ENCODE results near the gene SYNJ2BP.

Gene SYNJ2BP

DNA sequence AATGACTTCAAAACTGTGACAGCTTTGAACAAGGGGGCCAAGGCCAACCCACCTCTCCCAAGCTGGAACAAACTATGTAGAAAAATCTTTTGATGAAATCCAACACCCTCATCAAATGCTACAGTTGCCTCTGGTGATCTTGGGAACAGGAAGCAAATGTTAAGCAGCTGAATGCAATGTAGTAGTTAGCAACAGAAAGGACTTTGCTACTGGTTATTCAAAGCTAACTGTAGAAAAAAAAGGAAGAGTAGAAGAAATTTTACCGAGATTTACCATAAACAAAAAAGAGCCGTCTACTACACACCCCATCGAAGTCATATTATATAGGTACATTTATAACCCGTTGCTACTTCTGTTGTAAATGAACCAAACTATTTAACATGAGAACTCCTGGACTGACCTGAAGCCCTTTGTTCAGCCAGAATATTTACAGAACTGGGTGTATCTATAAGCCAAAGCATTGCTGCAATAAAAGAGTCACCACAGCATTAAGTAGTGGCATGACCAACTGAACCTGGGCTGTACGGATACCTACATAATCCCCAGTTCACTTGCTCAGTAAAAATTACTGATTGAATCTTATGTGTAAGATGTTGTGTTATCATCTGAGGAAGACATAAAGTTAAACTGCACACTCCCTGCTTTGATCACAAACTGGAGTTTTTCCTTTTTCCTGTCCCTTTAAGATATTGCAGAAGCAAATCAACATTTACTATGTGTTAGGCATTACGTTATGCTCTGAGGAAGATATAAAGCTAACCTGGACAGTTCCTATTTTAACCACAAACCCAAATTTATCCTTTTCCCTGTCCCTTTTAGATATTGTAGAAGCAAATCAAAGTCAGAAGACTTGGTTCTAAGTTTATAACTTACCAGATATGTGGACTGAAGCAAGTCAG is 25.1 kb downstream of the SYNJ2BP start:
- TF ChIP-seq, protein P1, sequence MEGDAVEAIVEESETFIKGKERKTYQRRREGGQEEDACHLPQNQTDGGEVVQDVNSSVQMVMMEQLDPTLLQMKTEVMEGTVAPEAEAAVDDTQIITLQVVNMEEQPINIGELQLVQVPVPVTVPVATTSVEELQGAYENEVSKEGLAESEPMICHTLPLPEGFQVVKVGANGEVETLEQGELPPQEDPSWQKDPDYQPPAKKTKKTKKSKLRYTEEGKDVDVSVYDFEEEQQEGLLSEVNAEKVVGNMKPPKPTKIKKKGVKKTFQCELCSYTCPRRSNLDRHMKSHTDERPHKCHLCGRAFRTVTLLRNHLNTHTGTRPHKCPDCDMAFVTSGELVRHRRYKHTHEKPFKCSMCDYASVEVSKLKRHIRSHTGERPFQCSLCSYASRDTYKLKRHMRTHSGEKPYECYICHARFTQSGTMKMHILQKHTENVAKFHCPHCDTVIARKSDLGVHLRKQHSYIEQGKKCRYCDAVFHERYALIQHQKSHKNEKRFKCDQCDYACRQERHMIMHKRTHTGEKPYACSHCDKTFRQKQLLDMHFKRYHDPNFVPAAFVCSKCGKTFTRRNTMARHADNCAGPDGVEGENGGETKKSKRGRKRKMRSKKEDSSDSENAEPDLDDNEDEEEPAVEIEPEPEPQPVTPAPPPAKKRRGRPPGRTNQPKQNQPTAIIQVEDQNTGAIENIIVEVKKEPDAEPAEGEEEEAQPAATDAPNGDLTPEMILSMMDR (IDR thresholded peaks at IDR 0.05; ENCODE audit: low read length, missing control alignments), result no peak
- no peak for DNase-seq (ENCODE audit: low read depth)
- no peak overlapping the region for H3K4me3 ChIP-seq (replicated peaks; ENCODE audit: low read depth, low read length)

DNA sequence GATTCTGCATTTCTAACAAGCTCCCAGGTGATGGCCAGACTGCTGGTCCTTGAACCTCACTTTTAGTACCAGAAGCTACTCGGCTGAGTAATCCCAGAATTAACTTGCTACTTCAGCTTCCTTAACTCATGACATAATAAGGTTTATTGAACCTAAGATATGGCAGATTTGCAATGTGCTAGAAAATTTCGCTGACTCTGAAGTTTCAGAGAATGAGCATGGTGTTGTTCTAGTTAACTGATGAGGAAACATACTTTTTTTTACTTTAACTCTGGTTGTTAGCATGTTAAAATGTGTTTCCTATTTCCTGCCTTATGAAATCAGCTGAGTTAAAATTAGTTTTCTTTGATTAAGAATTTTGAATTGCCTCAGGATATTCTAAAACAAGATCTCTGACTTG is 34.4 kb downstream of the SYNJ2BP start:
- H3K4me3 ChIP-seq (replicated peaks; ENCODE audit: low read depth, low read length), result no peak overlapping the region
- no peak for DNase-seq (ENCODE audit: low read depth)
- TF ChIP-seq, protein P1 (IDR thresholded peaks at IDR 0.05; ENCODE audit: low read length, missing control alignments), result no peak

DNA sequence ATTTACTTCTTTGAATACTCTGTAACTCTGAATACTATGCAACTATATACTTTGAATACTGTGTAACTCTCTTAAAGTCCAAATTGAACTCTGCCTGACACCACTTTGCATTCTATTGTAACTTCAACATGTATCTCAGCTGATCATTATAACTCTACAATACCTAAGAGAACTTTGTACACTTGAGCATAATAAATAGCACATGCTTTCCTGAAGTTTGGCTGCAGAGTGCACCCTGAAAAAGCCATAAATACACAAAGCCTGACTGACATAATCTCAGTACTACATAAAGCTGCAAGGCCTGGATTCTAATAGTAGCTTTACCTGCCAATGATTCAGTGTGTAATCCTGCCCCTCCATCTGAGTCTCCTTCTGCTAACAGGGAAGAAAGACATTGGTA is 36.1 kb downstream of the SYNJ2BP start:
- H3K4me3 ChIP-seq (replicated peaks; ENCODE audit: low read depth, low read length), result no peak overlapping the region
- no peak for DNase-seq (ENCODE audit: low read depth)
- TF ChIP-seq, protein P1 (IDR thresholded peaks at IDR 0.05; ENCODE audit: low read length, missing control alignments), result no peak

DNA sequence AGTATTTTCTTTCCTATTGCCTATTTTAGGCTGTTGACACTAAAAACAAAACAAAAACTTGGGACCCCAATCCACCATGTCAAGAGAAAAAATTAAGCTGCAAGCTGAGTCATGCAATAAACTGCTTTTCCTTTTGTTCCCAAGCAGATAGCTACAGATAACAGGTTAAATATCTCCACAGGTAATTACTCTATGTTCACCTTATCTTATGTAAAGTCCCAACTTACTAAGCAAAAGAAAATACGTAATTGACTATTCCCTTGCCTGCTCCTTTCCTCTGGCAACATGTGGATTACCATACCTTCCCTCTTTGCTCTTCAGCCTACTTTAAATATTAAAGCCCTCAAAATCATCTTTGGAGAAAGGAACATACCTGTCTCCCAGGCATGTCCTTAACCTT is 38.2 kb downstream of the SYNJ2BP start:
- TF ChIP-seq, protein P1 (IDR thresholded peaks at IDR 0.05; ENCODE audit: low read length, missing control alignments), result no peak
- no peak for DNase-seq (ENCODE audit: low read depth)
- H3K4me3 ChIP-seq (replicated peaks; ENCODE audit: low read depth, low read length), result no peak overlapping the region

All from fibroblast of pulmonary artery (primary cell).